IMR-90 (cell line): ENCODE results near the gene PDCD1. TPM values are rescaled to one million over a fixed set of nuclear protein-coding genes. Genes with fewer than 3 reads are reported as not detected.

Experiments used
- ATAC-seq: fragments of 200-7000 bp; cut with Tn5 transposase; 2 replicates; pipeline ENCODE4 v1.9.1; 2020; ENCODE audit warnings: low read depth, mild to moderate bottlenecking, moderate library complexity
- BruUV-seq: library from RNA; stranded (reverse); fragments of 400-500 nt; replicated peaks from 2 replicates; lab custom pipeline; 2021; lab: Mats Ljungman, UMichigan
- CTCF ChIA-PET: fragments of 300-600 bp; formaldehyde crosslinking; extraction: SDS; loops from one replicate; lab custom pipeline; 2021; ENCODE audit warnings: antibody characterized with exemption; lab: Yijun Ruan, JAX
- POLR2A ChIA-PET: fragments of 300-600 bp; sonication (Branson Sonifier 250); formaldehyde crosslinking; loops from one replicate; lab custom pipeline; 2022; ENCODE audit warnings: antibody characterized with exemption; ENCODE audit not compliant: unreplicated experiment; lab: Charles Lee
- DNase-seq: peaks from one replicate; pipeline ENCODE4 v3.0.0; 2013
- H2AFZ ChIP-seq: replicated peaks from 2 replicates; pipeline ENCODE3; 2013; ENCODE audit warnings: low read length, mild to moderate bottlenecking; ENCODE audit not compliant: poor library complexity
- H2AK5ac ChIP-seq: 2 replicates; pipeline ENCODE4 v1.6.1; 2013; ENCODE audit warnings: low read depth, low read length, inconsistent platforms
- H2AK9ac ChIP-seq: replicated peaks from 2 replicates; pipeline ENCODE3; 2013; ENCODE audit warnings: mild to moderate bottlenecking, low read depth, low read length, moderate library complexity; ENCODE audit not compliant: poor library complexity
- H2BK120ac ChIP-seq: 2 replicates; pipeline ENCODE4 v1.6.1; 2013; ENCODE audit warnings: low read depth, low read length, inconsistent platforms
- H2BK15ac ChIP-seq: 3 replicates; pipeline ENCODE4 v1.6.1; 2013; ENCODE audit warnings: low read depth, low read length, inconsistent platforms
- H2BK20ac ChIP-seq: 2 replicates; pipeline ENCODE4 v1.6.1; 2013; ENCODE audit warnings: low read depth, mild to moderate bottlenecking, inconsistent platforms, low read length, moderate library complexity
- H2BK5ac ChIP-seq: 2 replicates; pipeline ENCODE4 v1.6.1; 2013; ENCODE audit warnings: mild to moderate bottlenecking, low read depth, low read length, inconsistent platforms; ENCODE audit not compliant: poor library complexity, severe bottlenecking
- H3K14ac ChIP-seq: replicated peaks from 2 replicates; pipeline ENCODE4 v1.6.1; 2013; ENCODE audit warnings: low read depth, low read length, inconsistent platforms
- H3K18ac ChIP-seq: 2 replicates; pipeline ENCODE4 v1.6.1; 2013; ENCODE audit warnings: low read depth, low read length, control low read depth
- H3K23ac ChIP-seq: 2 replicates; pipeline ENCODE4 v1.6.1; 2013; ENCODE audit warnings: low read depth, low read length, inconsistent platforms
- H3K27ac ChIP-seq: 2 replicates; pipeline ENCODE4 v1.5.1; 2013; ENCODE audit warnings: mild to moderate bottlenecking, control low read depth, low read length; ENCODE audit not compliant: insufficient read depth
- H3K27me3 ChIP-seq: 2 replicates; pipeline ENCODE4 v1.6.1; 2013; ENCODE audit warnings: low read length; ENCODE audit not compliant: control insufficient read depth, insufficient read depth
- H3K36me3 ChIP-seq: 2 replicates; pipeline ENCODE4 v1.6.1; 2013; ENCODE audit warnings: low read length, mixed read lengths; ENCODE audit not compliant: control insufficient read depth, insufficient read depth
- H3K4ac ChIP-seq: 2 replicates; pipeline ENCODE4 v1.6.1; 2013; ENCODE audit warnings: low read depth, low read length, inconsistent platforms
- H3K4me1 ChIP-seq: 2 replicates; pipeline ENCODE4 v1.6.1; 2013; ENCODE audit warnings: low read length, mixed read lengths; ENCODE audit not compliant: control insufficient read depth, insufficient read depth
- H3K4me2 ChIP-seq: 2 replicates; pipeline ENCODE4 v1.6.1; 2013; ENCODE audit warnings: low read depth, mild to moderate bottlenecking, control low read depth, low read length, moderate library complexity
- H3K4me3 ChIP-seq: 2 replicates; pipeline ENCODE4 v1.5.1; 2013; ENCODE audit warnings: low read depth, mild to moderate bottlenecking, control low read depth, low read length, moderate library complexity; ENCODE audit not compliant: insufficient read depth
- H3K56ac ChIP-seq: 2 replicates; pipeline ENCODE4 v1.6.1; 2013; ENCODE audit warnings: low read length, inconsistent platforms; ENCODE audit not compliant: insufficient read depth; ENCODE audit errors: extremely low read depth
- H3K79me1 ChIP-seq, 2 experiments: 2 replicates each; pipeline ENCODE4 v1.6.1; 2013; ENCODE audit warnings: low read length in 2 of 2, inconsistent platforms in 1 of 2, low read depth in 1 of 2
- H3K9ac ChIP-seq: 2 replicates; pipeline ENCODE4 v1.6.1; 2013; ENCODE audit warnings: low read depth, low read length, control low read depth
- H3K9me1 ChIP-seq: 2 replicates; pipeline ENCODE4 v1.6.1; 2013; ENCODE audit warnings: low read length, inconsistent platforms; ENCODE audit not compliant: insufficient read depth
- H3K9me3 ChIP-seq: 2 replicates; pipeline ENCODE4 v1.6.1; 2013; ENCODE audit warnings: low read length; ENCODE audit not compliant: control insufficient read depth, insufficient read depth
- H4K20me1 ChIP-seq: 2 replicates; pipeline ENCODE4 v1.6.1; 2013; ENCODE audit warnings: low read length, inconsistent platforms; ENCODE audit not compliant: insufficient read depth
- H4K5ac ChIP-seq: 2 replicates; pipeline ENCODE4 v1.6.1; 2013; ENCODE audit warnings: mild to moderate bottlenecking, low read depth, low read length, control low read depth
- H4K8ac ChIP-seq, 2 experiments: 2 replicates each; pipeline ENCODE4 v1.6.1; 2013; ENCODE audit warnings: low read depth in 2 of 2, low read length in 2 of 2, control low read depth in 1 of 2, inconsistent platforms in 1 of 2
- H4K91ac ChIP-seq: 2 replicates; pipeline ENCODE4 v1.6.1; 2013; ENCODE audit warnings: low read depth, low read length, inconsistent platforms; ENCODE audit not compliant: insufficient read depth
- BHLHE40 ChIP-seq: fragments of 150-350 bp; IDR thresholded peaks from 2 replicates; pipeline ENCODE4 v1.6.1; 2016; ENCODE audit warnings: mild to moderate bottlenecking, low read depth, low read length
- CEBPB ChIP-seq: IDR thresholded peaks from 2 replicates; pipeline ENCODE4 v1.6.1; 2012; ENCODE audit warnings: low read depth, low read length, improper control_type of control experiment
- CHD1 ChIP-seq: IDR thresholded peaks from 2 replicates; pipeline ENCODE4 v1.6.1; 2012; ENCODE audit warnings: low read depth, low read length, improper control_type of control experiment
- CTCF ChIP-seq: conservative IDR thresholded peaks from 2 replicates; pipeline ENCODE4 v1.5.1; 2012; ENCODE audit warnings: mild to moderate bottlenecking, low read depth, low read length, improper control_type of control experiment
- FOS ChIP-seq: fragments of 150-350 bp; IDR thresholded peaks from 2 replicates; pipeline ENCODE4 v1.6.1; 2016; ENCODE audit warnings: low read depth, low read length
- MAZ ChIP-seq: IDR thresholded peaks from 2 replicates; pipeline ENCODE4 v1.6.1; 2012; ENCODE audit warnings: low read depth, mild to moderate bottlenecking, low read length, improper control_type of control experiment, moderate library complexity, borderline replicate concordance
- NFE2L2 ChIP-seq: fragments of 150-350 bp; IDR thresholded peaks from 2 replicates; pipeline ENCODE4 v1.6.1; 2016; ENCODE audit warnings: low read depth, mild to moderate bottlenecking, low read length
- POLR2A ChIP-seq: IDR thresholded peaks from 2 replicates; pipeline ENCODE4 v1.6.1; 2012; ENCODE audit warnings: mild to moderate bottlenecking, low read depth, low read length
- RAD21 ChIP-seq: IDR thresholded peaks from 2 replicates; pipeline ENCODE4 v1.6.1; 2012; ENCODE audit warnings: low read length, improper control_type of control experiment
- RCOR1 ChIP-seq: IDR thresholded peaks from 2 replicates; pipeline ENCODE4 v1.6.1; 2012; ENCODE audit warnings: mild to moderate bottlenecking, low read length, improper control_type of control experiment; ENCODE audit not compliant: insufficient replicate concordance
- RFX5 ChIP-seq: IDR thresholded peaks from 2 replicates; pipeline ENCODE4 v1.8.0; 2012; ENCODE audit warnings: low read depth, mild to moderate bottlenecking, low read length, moderate library complexity
- SMC3 ChIP-seq: fragments of 150-350 bp; IDR thresholded peaks from 2 replicates; pipeline ENCODE4 v1.6.1; 2016; ENCODE audit warnings: low read depth, mild to moderate bottlenecking, antibody characterized with exemption, low read length, moderate library complexity
- WGBS, 2 experiments: methylation state at CpG; one replicate each; pipeline versions ENCODE4 v1.1.5 to v1.1.7; 2013; ENCODE audit warnings: missing lambda C conversion rate in 2 of 2; ENCODE audit not compliant: insufficient read length in 1 of 2; ENCODE audit errors: extremely low coverage in 2 of 2; 5-methylcytosine and 5-hydroxymethylcytosine counted together
- dilution Hi-C: fragments of 300-500 bp; cut with HindIII; formaldehyde crosslinking; loops from one replicate; pipeline ENCODE4 v1.14.3; 2018; ENCODE audit warnings: low sequenced_read_pairs; ENCODE audit not compliant: unreplicated experiment
- in situ Hi-C: fragments of 300-500 bp; cut with MboI; formaldehyde crosslinking; loops from 3 replicates; pipeline ENCODE4 v1.14.3; 2019; ENCODE audit warnings: low sequenced_read_pairs, inconsistent platforms, mixed read lengths
- intact Hi-C: fragments of 100-400 bp; cut with micrococcal nuclease; formaldehyde crosslinking; loops from 2 replicates; pipeline ENCODE4 v1.10.0; 2022
- polyA plus RNA-seq, 3 experiments: library from polyadenylated mRNA; depleted of rRNA; stranded (reverse); fragments of >200 nt; gene quantifications; 2 replicates each; pipeline ENCODE4 v1.2.3, GENCODE V29; 2012; ENCODE audit warnings: low replicate concordance in 1 of 3
- total RNA-seq: library from RNA; depleted of rRNA; stranded (reverse); fragments of >200 nt; gene quantifications from 2 replicates; pipeline ENCODE4 v1.2.3, GENCODE V29; 2012

Gene PDCD1
- total and polyA plus RNA-seq, 2 of the 4 experiments (the other 2 are of a cell fraction): not detected

GRCh38 chr2:241812730-241813643 is 45.7 kb downstream of the PDCD1 start:
- Histone ChIP-seq H4K8ac (no peak overlapping the region), H4K5ac (no peak overlapping the region), H3K4me1 (no peaks in the 10 kb centered on the region), H2AK5ac (no peak overlapping the region), H2BK20ac (no peak overlapping the region), H3K56ac (no peak overlapping the region), H2BK15ac (no peak overlapping the region), H3K4ac (no peak overlapping the region), H2BK120ac (no peak overlapping the region), H3K9me1 (no peaks in the 10 kb centered on the region), H3K9me3 (no peaks in the 10 kb centered on the region), H3K79me1 (no peaks in the 10 kb centered on the region), H3K36me3 (no peaks in the 10 kb centered on the region), H3K18ac (no peak overlapping the region), H4K91ac (no peak overlapping the region), H3K27ac (no peak overlapping the region), H2AK9ac (no peak overlapping the region), H3K14ac (no peak overlapping the region), H3K9ac (no peak overlapping the region), H3K4me2 (no peak overlapping the region), H3K27me3 (peaks cover 20% of the 10 kb centered on the region), H2BK5ac (no peak overlapping the region), H3K23ac (no peak overlapping the region), H2AFZ (no peak overlapping the region), H3K4me3 (no peak overlapping the region), H4K20me1 (no peaks in the 10 kb centered on the region; the same call in 1 of the 2 replicates)
- POLR2A ChIA-PET: no interaction called here
- dilution Hi-C loops (no loop called here), intact Hi-C loops (no loop called here), in situ Hi-C loops (no loop called here)
- TF ChIP-seq RFX5: no peak
- no peak for TF ChIP-seq FOS
- no peak for TF ChIP-seq BHLHE40
- no peak for TF ChIP-seq CTCF
- TF ChIP-seq MAZ: no peak
- TF ChIP-seq RCOR1: no peak
- no peak for TF ChIP-seq POLR2A
- no peak for TF ChIP-seq RAD21
- no peak for TF ChIP-seq SMC3
- TF ChIP-seq NFE2L2: no peak
- no peak for TF ChIP-seq CHD1
- TF ChIP-seq CEBPB: no peak
- no peak for DNase-seq
- BruUV-seq: no TSS peak
- CTCF ChIA-PET: no interaction called here
- ATAC-seq: no peak
- WGBS, 2 experiments: 78% methylated on average over 27 of the region's 40 CpGs; no CpG with 5 or more reads in 1 of the 2 experiments
